Esophagus muscularis mucosa (tissue), 3 donors: ENCODE data around the gene ACO2.

Experiments used
- CTCF ChIP-seq, 3 experiments: fragments of 200-600 bp in 2 of 3; fragments of 450-650 bp in 1 of 3; sonication (generic) in 2 of 3; IDR thresholded peaks; one replicate each; pipeline ENCODE4 v1.5.1; 2017 to 2019; ENCODE audit warnings: antibody characterized with exemption in 3 of 3, mild to moderate bottlenecking in 2 of 3, moderate library complexity in 1 of 3
- EP300 ChIP-seq: sonication (generic); formaldehyde crosslinking; IDR thresholded peaks from one replicate; pipeline ENCODE4 v1.6.1; 2017; ENCODE audit warnings: antibody characterized with exemption

GRCh38 chr22:41512421-41513194 lies 43.7 kb downstream of the ACO2 start:
- no peak for TF ChIP-seq CTCF (IDR thresholded peaks at IDR 0.05)
- no peak for TF ChIP-seq EP300
